A549 (cell line): Measurements from ENCODE around the gene DCUN1D4.
A peak's percentile ranks its signal among the peaks of the same experiment; 100 is the strongest.

Source experiments
- CBX2 ChIP-seq: fragments of 200-600 bp; sonication (generic); IDR thresholded peaks from 2 replicates; pipeline ENCODE4 v1.6.1; 2016; ENCODE audit warnings: low read depth, mild to moderate bottlenecking, borderline replicate concordance
- EP300 ChIP-seq, 2 experiments: fragments of >200 bp; sonication (Bioruptor Twin); formaldehyde crosslinking; IDR thresholded peaks; 2 replicates in 1 of 2; 3 replicates in 1 of 2; pipeline ENCODE4 v1.6.1; 2016 to 2017
- FOSL2 ChIP-seq, 2 experiments: fragments of 450-650 bp in 1 of 2; fragments of >200 bp in 1 of 2; sonication (Bioruptor Twin) in 1 of 2; formaldehyde crosslinking; IDR thresholded peaks; 2 replicates each; pipeline versions ENCODE4 v1.5.0 to v1.6.1; 2016 to 2020; ENCODE audit warnings: mild to moderate bottlenecking in 1 of 2, moderate library complexity in 1 of 2
- KDM5A ChIP-seq: fragments of 200-600 bp; sonication (generic); IDR thresholded peaks from 2 replicates; pipeline ENCODE4 v1.6.1; 2016; ENCODE audit warnings: antibody characterized with exemption, mild to moderate bottlenecking
- MYC ChIP-seq: IDR thresholded peaks from 2 replicates; pipeline ENCODE4 v1.6.1; 2012; ENCODE audit warnings: mild to moderate bottlenecking, inconsistent platforms, low read length, improper control_type of control experiment, borderline replicate concordance
- RAD21 ChIP-seq, 2 experiments: fragments of >200 bp in 1 of 2; sonication (Bioruptor Twin) in 1 of 2; formaldehyde crosslinking in 1 of 2; IDR thresholded peaks in 1 of 2; conservative IDR thresholded peaks in 1 of 2; 2 replicates in 1 of 2; 3 replicates in 1 of 2; pipeline ENCODE4 v1.6.1; 2012 to 2018; ENCODE audit warnings: inconsistent platforms in 1 of 2
- RFX5 ChIP-seq: fragments of 450-650 bp; IDR thresholded peaks from 2 replicates; pipeline ENCODE4 v1.7.1; 2014; ENCODE audit warnings: antibody characterized with exemption, mild to moderate bottlenecking, moderate library complexity
- ZC3H11A ChIP-seq: fragments of 450-650 bp; IDR thresholded peaks from 2 replicates; pipeline ENCODE4 v1.6.1; 2014; ENCODE audit warnings: antibody characterized with exemption, mild to moderate bottlenecking
- ZSCAN20 ChIP-seq: fragments of 250-450 bp; sonication (Bioruptor Pico); IDR thresholded peaks from 2 replicates; pipeline ENCODE4 v1.8.0; 2022; ENCODE audit warnings: mild to moderate bottlenecking, moderate library complexity
- TF ChIP-seq, protein P1 (sequence below): fragments of >200 bp; sonication (Bioruptor Twin); formaldehyde crosslinking; IDR thresholded peaks from 3 replicates; pipeline ENCODE4 v1.5.1; 2016
- TF ChIP-seq, protein P2 (sequence below): fragments of 450-650 bp; IDR thresholded peaks from 2 replicates; pipeline ENCODE4 v1.6.1; 2014; ENCODE audit warnings: antibody characterized with exemption
- TF ChIP-seq, protein P3 (sequence below): IDR thresholded peaks from 2 replicates; pipeline ENCODE4 v1.6.1; 2012
- TF ChIP-seq, protein P4 (sequence below): fragments of 200-600 bp; sonication (generic); IDR thresholded peaks from 2 replicates; pipeline ENCODE4 v1.6.1; 2016; ENCODE audit warnings: antibody characterized with exemption, mild to moderate bottlenecking, moderate library complexity

DNA sequence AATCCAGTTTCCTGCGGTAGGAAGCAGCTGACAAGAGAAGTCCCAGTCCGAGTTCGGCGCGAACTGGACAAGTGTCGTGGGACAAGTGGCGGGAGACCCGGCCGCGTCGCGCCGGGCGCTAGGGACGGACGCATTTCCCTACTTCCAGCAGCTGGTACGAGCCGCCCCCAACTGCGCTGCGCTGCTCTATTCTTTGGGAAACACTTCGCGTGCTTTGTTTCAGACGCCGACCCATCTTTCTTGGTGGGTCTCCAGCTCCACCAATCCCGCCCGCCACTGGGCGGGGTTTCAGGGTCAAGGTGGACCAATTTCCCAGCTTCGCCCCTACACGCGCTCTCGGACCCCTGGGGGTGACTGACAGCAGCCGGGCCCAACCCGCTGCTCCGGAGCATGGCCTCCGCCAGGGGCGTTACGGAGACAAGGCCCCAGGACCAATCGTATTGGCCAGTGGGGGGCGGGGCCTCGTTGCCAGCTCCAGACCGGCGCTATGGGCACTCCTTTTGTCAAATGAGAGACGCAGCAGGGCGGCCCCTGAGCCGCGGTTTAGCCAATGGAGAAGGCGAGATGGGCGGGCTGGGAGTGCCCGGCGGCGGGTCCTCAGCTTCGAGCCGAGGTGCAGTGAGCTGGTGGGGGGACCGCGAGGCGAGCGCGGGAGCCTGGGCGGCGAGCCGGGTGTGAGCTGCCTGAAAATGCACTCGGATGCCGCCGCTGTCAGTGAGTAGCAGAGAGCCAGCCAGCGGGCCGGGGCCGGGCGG lies at the start of gene DCUN1D4:
- TF ChIP-seq FOSL2 (IDR thresholded peaks at IDR 0.05) (no peak), FOSL2 (CRISPR knock-in tag; IDR thresholded peaks at IDR 0.05) (no peak), KDM5A (no peak), MYC (no peak), RFX5 (no peak; the same call in 1 of the 2 replicates), ZSCAN20 (no peak), ZC3H11A (no peak), EP300 (IDR thresholded peaks at IDR 0.05) (no peak), CBX2 (no peak), RAD21 (conservative IDR thresholded peaks at IDR 0.05 in 1 of 2, IDR thresholded peaks at IDR 0.05 in 1 of 2) (no peak)
- TF ChIP-seq, protein P1, sequence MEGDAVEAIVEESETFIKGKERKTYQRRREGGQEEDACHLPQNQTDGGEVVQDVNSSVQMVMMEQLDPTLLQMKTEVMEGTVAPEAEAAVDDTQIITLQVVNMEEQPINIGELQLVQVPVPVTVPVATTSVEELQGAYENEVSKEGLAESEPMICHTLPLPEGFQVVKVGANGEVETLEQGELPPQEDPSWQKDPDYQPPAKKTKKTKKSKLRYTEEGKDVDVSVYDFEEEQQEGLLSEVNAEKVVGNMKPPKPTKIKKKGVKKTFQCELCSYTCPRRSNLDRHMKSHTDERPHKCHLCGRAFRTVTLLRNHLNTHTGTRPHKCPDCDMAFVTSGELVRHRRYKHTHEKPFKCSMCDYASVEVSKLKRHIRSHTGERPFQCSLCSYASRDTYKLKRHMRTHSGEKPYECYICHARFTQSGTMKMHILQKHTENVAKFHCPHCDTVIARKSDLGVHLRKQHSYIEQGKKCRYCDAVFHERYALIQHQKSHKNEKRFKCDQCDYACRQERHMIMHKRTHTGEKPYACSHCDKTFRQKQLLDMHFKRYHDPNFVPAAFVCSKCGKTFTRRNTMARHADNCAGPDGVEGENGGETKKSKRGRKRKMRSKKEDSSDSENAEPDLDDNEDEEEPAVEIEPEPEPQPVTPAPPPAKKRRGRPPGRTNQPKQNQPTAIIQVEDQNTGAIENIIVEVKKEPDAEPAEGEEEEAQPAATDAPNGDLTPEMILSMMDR = no peak
- TF ChIP-seq, protein P2, sequence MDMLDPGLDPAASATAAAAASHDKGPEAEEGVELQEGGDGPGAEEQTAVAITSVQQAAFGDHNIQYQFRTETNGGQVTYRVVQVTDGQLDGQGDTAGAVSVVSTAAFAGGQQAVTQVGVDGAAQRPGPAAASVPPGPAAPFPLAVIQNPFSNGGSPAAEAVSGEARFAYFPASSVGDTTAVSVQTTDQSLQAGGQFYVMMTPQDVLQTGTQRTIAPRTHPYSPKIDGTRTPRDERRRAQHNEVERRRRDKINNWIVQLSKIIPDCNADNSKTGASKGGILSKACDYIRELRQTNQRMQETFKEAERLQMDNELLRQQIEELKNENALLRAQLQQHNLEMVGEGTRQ = no peak
- TF ChIP-seq, protein P3, sequence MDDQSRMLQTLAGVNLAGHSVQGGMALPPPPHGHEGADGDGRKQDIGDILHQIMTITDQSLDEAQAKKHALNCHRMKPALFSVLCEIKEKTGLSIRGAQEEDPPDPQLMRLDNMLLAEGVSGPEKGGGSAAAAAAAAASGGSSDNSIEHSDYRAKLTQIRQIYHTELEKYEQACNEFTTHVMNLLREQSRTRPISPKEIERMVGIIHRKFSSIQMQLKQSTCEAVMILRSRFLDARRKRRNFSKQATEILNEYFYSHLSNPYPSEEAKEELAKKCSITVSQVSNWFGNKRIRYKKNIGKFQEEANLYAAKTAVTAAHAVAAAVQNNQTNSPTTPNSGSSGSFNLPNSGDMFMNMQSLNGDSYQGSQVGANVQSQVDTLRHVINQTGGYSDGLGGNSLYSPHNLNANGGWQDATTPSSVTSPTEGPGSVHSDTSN = peak; percentile 93
- TF ChIP-seq, protein P4, sequence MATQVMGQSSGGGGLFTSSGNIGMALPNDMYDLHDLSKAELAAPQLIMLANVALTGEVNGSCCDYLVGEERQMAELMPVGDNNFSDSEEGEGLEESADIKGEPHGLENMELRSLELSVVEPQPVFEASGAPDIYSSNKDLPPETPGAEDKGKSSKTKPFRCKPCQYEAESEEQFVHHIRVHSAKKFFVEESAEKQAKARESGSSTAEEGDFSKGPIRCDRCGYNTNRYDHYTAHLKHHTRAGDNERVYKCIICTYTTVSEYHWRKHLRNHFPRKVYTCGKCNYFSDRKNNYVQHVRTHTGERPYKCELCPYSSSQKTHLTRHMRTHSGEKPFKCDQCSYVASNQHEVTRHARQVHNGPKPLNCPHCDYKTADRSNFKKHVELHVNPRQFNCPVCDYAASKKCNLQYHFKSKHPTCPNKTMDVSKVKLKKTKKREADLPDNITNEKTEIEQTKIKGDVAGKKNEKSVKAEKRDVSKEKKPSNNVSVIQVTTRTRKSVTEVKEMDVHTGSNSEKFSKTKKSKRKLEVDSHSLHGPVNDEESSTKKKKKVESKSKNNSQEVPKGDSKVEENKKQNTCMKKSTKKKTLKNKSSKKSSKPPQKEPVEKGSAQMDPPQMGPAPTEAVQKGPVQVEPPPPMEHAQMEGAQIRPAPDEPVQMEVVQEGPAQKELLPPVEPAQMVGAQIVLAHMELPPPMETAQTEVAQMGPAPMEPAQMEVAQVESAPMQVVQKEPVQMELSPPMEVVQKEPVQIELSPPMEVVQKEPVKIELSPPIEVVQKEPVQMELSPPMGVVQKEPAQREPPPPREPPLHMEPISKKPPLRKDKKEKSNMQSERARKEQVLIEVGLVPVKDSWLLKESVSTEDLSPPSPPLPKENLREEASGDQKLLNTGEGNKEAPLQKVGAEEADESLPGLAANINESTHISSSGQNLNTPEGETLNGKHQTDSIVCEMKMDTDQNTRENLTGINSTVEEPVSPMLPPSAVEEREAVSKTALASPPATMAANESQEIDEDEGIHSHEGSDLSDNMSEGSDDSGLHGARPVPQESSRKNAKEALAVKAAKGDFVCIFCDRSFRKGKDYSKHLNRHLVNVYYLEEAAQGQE = no peak
